ENCODE results near the gene SFXN5.
"Not testable (repeated sequence)": the region's sequence is repeated elsewhere in the genome, so short reads cannot be mapped to it uniquely, and the experiment has no call there.

The SFXN5 gene

GRCh38 chr2:73103018-73103542 lies 31.6 kb upstream of the SFXN5 start:
- Histone ChIP-seq H3K9me3 (no peaks in the 10 kb centered on the region), H3K4me3 (ENCODE audit: low read depth, low read length) (no peak overlapping the region), H3K36me3 (no peaks in the 10 kb centered on the region), H3K27me3 (no peaks in the 10 kb centered on the region), H3K4me1 (no peaks in the 10 kb centered on the region)
- DNase-seq = peak; percentile 34
- no peak for TF ChIP-seq CTCF (IDR thresholded peaks at IDR 0.05; ENCODE audit: low read depth, low read length)

GRCh38 chr2:73101626-73102256 lies 30.2 kb upstream of the SFXN5 start:
- no peak for DNase-seq
- no peak for TF ChIP-seq CTCF (IDR thresholded peaks at IDR 0.05; ENCODE audit: low read depth, low read length)
- H3K9me3 ChIP-seq = no peaks in the 10 kb centered on the region
- no peaks in the 10 kb centered on the region for H3K4me1 ChIP-seq
- H3K4me3 ChIP-seq (ENCODE audit: low read depth, low read length) = no peak overlapping the region
- no peaks in the 10 kb centered on the region for H3K36me3 ChIP-seq
- no peaks in the 10 kb centered on the region for H3K27me3 ChIP-seq

- no peak for TF ChIP-seq CTCF (IDR thresholded peaks at IDR 0.05; ENCODE audit: low read depth, low read length)
- H3K4me1 ChIP-seq = no peaks in the 10 kb centered on the region
- no peak overlapping the region for H3K4me3 ChIP-seq (ENCODE audit: low read depth, low read length)
- H3K36me3 ChIP-seq = no peaks in the 10 kb centered on the region
- no peaks in the 10 kb centered on the region for H3K9me3 ChIP-seq
- DNase-seq = no peak
- H3K27me3 ChIP-seq = no peaks in the 10 kb centered on the region
These were observed 29.4 kb upstream of the SFXN5 start for GRCh38 chr2:73100956-73101355.

- no peak for DNase-seq
- no peaks in the 10 kb centered on the region for H3K4me1 ChIP-seq
- H3K27me3 ChIP-seq = no peaks in the 10 kb centered on the region
- no peak overlapping the region for H3K4me3 ChIP-seq (ENCODE audit: low read depth, low read length)
- no peaks in the 10 kb centered on the region for H3K36me3 ChIP-seq
- H3K9me3 ChIP-seq = no peaks in the 10 kb centered on the region
- no peak for TF ChIP-seq CTCF (IDR thresholded peaks at IDR 0.05; ENCODE audit: low read depth, low read length)
These were observed 28.0 kb upstream of the SFXN5 start for GRCh38 chr2:73099486-73099885.

GRCh38 chr2:73095910-73096309 lies 24.4 kb upstream of the SFXN5 start:
- TF ChIP-seq CTCF (IDR thresholded peaks at IDR 0.05; ENCODE audit: low read depth, low read length) = no peak
- H3K36me3 ChIP-seq = no peaks in the 10 kb centered on the region
- no peaks in the 10 kb centered on the region for H3K27me3 ChIP-seq
- H3K4me1 ChIP-seq = no peaks in the 10 kb centered on the region
- no peak overlapping the region for H3K4me3 ChIP-seq (ENCODE audit: low read depth, low read length)
- no peak for DNase-seq
- H3K9me3 ChIP-seq = no peaks in the 10 kb centered on the region

- not testable (repeated sequence) for H3K4me1 ChIP-seq; H3K36me3 ChIP-seq; DNase-seq; H3K4me3 ChIP-seq (ENCODE audit: low read depth, low read length); H3K27me3 ChIP-seq; H3K9me3 ChIP-seq
These were observed 22.2 kb upstream of the SFXN5 start for GRCh38 chr2:73093601-73094218.

All from BE2C (cell line).